Retinal pigment epithelial cell (primary cell): ENCODE measurements around the gene RXRA.

ENCODE experiments used
- DNase-seq: peaks from one replicate; pipeline ENCODE4 v3.0.0-alpha.2; 2010; ENCODE audit warnings: low read depth
- H3K4me3 ChIP-seq: 2 replicates; pipeline ENCODE4 v1.5.1; 2011; ENCODE audit warnings: mild to moderate bottlenecking, low read length, control low read depth, moderate library complexity
- TF ChIP-seq, protein P1 (sequence below): conservative IDR thresholded peaks from 2 replicates; pipeline ENCODE4 v1.5.1; 2011; ENCODE audit warnings: low read depth, low read length, control low read depth, inconsistent platforms

The RXRA gene

DNA sequence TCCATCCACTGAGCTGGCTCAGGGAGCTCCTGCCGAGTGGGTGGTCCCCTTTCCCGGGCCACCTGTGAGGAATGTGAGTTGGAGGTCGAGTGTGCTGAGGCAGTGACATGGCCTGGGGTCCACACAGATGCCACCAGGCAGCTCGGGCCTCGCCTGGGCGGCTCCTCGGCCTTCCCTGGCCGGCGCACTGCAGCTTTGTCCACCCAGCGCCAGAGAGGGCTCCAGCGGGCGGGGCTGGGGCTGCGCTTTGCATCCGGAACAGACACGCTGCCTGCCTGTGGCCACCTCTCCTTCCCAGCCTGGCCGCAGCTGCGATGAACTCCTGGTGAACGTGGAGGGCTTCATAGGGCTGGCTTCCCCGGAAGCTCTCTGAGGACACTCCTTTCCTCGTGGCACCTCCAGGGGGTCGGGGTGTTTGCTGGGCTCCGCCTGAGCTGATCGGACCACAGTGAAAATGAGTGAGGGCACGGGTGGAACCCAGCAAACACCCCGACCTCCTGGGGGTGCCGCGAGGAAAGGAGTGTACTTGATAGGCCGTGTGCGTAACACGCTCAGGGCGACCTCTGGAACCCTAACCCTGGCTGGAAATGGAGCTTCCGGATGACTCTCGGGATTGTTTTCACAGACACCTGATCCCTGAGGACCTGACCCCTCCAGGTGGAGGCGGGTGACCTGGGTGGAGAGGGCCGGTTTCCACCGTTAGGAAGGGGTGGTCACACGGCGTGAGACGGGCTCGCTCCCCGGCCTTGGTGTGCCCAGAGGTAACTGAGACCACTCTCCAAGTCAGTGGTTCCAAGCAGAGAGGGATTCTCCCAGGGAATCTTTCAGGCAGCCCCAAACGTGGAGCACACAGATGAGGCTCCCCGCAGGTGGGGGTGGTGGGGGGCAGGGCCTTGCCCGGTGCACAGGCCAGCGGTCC is 31.8 kb upstream of the RXRA start:
- TF ChIP-seq, protein P1, sequence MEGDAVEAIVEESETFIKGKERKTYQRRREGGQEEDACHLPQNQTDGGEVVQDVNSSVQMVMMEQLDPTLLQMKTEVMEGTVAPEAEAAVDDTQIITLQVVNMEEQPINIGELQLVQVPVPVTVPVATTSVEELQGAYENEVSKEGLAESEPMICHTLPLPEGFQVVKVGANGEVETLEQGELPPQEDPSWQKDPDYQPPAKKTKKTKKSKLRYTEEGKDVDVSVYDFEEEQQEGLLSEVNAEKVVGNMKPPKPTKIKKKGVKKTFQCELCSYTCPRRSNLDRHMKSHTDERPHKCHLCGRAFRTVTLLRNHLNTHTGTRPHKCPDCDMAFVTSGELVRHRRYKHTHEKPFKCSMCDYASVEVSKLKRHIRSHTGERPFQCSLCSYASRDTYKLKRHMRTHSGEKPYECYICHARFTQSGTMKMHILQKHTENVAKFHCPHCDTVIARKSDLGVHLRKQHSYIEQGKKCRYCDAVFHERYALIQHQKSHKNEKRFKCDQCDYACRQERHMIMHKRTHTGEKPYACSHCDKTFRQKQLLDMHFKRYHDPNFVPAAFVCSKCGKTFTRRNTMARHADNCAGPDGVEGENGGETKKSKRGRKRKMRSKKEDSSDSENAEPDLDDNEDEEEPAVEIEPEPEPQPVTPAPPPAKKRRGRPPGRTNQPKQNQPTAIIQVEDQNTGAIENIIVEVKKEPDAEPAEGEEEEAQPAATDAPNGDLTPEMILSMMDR: no peak
- DNase-seq: no peak
- no peak overlapping the region for H3K4me3 ChIP-seq

DNA sequence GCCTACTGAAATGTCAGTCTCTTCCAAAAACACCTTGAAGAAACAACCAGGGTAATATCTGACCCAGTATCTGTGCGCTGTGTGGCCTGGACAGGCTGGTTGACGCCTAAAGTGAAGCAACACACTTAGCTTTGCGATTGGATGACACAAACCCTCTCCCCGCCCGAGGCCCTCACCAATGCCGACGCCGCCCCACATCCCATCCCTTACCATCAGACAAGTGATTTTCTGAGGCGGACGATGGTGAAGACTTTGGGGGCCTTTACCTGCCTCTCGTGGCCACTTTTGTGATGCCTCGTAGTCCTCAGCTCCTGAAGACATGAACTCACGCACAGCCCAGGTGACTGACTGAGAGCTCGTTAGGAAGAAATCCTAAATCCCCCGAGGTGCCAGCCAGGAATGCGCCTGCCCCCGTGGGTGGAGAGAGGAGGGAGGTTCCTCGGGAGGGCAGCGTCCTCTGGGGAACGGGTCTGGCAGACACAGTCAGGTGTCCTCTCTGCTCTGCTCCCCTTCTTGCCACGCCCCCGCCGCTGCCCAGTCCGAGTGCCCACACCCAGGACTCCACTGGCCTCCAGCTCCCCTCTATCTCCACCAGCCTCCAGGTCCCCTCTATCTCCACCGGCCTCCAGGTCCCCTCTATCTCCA is 31.0 kb upstream of the RXRA start:
- no peak overlapping the region for H3K4me3 ChIP-seq
- TF ChIP-seq, protein P1: no peak
- no peak for DNase-seq

DNA sequence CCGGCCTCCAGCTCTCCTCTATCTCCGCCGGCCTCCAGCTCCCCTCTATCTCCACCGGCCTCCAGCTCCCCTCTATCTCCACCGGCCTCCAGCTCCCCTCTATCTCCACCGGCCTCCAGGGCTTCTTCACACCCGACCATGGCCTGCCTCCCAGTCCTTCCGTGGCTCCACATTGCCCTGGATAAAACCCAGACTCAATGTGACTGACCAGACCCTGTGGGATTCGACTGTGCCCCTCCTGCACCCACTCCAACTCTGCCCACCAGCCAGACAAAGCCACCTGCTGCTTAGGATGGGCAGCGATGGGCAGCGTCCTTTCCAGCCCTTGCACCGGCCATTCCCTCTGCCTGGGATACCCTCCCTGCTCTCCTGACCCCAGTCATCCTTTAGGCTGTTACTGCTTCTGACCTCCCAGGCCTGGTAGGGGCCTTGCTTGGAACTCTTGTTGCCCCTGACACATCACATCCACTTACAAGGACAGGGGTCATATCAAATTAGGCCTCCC is 30.5 kb upstream of the RXRA start:
- H3K4me3 ChIP-seq: no peak overlapping the region
- no peak for DNase-seq
- TF ChIP-seq, protein P1: no peak

DNA sequence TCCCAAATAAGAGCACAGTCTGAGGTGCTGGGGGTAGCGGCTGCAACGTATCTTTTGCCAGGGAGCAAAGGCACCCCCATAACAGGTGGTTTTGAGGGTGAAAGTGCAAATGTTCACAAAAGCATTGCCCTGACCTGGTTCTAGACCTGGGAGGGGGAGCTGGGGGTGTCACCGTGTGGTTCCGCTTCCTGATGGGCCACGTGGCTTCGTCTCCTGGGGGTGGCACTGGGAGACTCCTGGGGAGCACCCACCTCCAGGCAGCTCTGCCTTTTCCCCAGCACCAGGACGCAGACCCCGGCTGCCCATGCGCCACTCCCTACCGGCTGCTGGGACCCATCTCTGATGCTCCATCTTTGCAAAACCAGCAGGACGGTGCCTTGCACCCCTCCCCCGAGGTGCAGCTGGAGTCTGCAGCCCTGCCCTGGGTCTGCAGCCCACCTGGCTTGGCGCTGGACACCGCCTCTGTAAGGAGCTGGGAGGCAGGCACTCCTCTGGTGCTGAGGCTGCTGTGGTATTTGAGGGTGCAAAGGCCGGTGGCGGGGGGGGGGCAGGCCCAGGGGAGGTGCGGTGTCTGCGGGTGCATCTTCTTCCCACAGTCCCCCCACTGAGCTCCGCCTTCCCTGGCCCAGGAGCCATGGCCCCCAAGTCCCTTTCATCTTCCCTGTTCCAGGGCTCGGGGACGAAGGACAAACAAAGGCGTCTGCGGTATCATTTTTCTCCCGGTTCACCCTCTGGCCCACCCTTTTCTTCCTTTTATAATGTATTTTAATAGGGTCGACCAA is 29.8 kb upstream of the RXRA start:
- no peak for DNase-seq
- TF ChIP-seq, protein P1: no peak
- H3K4me3 ChIP-seq: no peak overlapping the region

DNA sequence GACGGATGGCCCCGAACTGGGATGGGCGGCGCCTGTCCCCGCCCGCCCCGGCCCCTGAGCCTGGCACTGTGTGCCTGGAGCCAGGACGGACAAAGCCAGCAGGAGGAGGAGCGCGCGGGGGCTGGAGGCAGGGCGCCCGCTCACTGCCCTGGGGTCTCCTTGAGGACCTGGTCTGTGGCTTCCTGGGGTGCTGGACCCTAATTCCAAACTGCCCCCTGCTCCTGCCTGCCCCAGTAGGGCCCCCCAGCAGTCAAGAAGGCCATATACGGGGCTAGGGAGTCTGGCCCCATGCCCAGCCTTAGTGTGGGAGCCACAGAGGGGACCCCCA is 29.2 kb upstream of the RXRA start:
- no peak for DNase-seq
- no peak overlapping the region for H3K4me3 ChIP-seq
- TF ChIP-seq, protein P1: no peak

DNA sequence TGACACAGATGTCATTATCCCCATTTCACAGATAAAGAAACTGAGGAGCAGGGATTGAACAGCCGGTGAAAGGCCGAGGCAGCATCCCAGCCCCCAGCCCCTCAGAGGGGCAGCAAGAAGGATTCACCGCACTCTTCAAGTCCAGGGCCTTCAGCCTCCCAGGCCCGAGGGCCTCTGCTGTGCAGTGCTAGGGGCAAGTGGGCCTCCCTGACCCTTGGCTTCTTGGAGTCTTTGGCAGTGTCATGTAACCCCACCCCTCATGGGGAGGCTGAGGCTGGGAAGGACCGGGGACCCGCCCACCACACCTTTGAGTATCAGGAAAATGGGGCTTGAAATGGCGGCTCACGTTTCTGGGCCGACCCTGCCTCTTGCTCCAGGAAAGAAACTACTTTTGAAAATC is 28.7 kb upstream of the RXRA start:
- TF ChIP-seq, protein P1: no peak
- no peak for DNase-seq
- no peak overlapping the region for H3K4me3 ChIP-seq
